Mesenchymal stem cell (in vitro differentiated cells and primary cell): ENCODE results near the gene VSTM5.
"Not testable (repeated sequence)": the region's sequence is repeated elsewhere in the genome, so short reads cannot be mapped to it uniquely, and the experiment has no call there.

ENCODE experiments used
- DNase-seq: peaks from one replicate; pipeline ENCODE4 v3.0.0-alpha.2; 2013
- H2AFZ ChIP-seq: one replicate; pipeline ENCODE4 v1.6.1; 2013; ENCODE audit warnings: low read depth, mild to moderate bottlenecking, control low read depth, inconsistent platforms, low read length, moderate library complexity
- H2AK5ac ChIP-seq: 2 replicates; pipeline ENCODE4 v1.6.1; 2013; ENCODE audit warnings: low read length, moderate library complexity, mild to moderate bottlenecking, inconsistent platforms; ENCODE audit not compliant: severe bottlenecking
- H2BK120ac ChIP-seq: one replicate; pipeline ENCODE4 v1.6.1; 2013; ENCODE audit warnings: low read depth, mild to moderate bottlenecking, inconsistent platforms, low read length, moderate library complexity
- H2BK12ac ChIP-seq, 2 experiments: one replicate each; pipeline ENCODE4 v1.6.1; 2013; ENCODE audit warnings: inconsistent platforms in 2 of 2, low read length in 2 of 2, mild to moderate bottlenecking in 2 of 2, moderate library complexity in 2 of 2, control low read depth in 1 of 2
- H2BK15ac ChIP-seq: one replicate; pipeline ENCODE4 v1.6.1; 2013; ENCODE audit warnings: mild to moderate bottlenecking, low read depth, inconsistent platforms; ENCODE audit not compliant: poor library complexity, severe bottlenecking
- H2BK5ac ChIP-seq: 2 replicates; pipeline ENCODE4 v1.6.1; 2013; ENCODE audit warnings: low read depth, mild to moderate bottlenecking, low read length, control low read depth, inconsistent platforms; ENCODE audit not compliant: poor library complexity, severe bottlenecking
- H3K14ac ChIP-seq, 2 experiments: one replicate each; pipeline ENCODE4 v1.6.1; 2013; ENCODE audit warnings: inconsistent platforms in 2 of 2, low read length in 2 of 2, control low read depth in 1 of 2, mild to moderate bottlenecking in 1 of 2, moderate library complexity in 1 of 2
- H3K18ac ChIP-seq, 2 experiments: one replicate each; pipeline ENCODE4 v1.6.1; 2013; ENCODE audit warnings: inconsistent platforms in 2 of 2, low read length in 2 of 2, control low read depth in 1 of 2, low read depth in 1 of 2, mild to moderate bottlenecking in 1 of 2
- H3K23ac ChIP-seq, 2 experiments: one replicate each; pipeline ENCODE4 v1.6.1; 2013; ENCODE audit warnings: inconsistent platforms in 2 of 2, low read length in 2 of 2, mild to moderate bottlenecking in 2 of 2, moderate library complexity in 2 of 2, control low read depth in 1 of 2
- H3K27ac ChIP-seq: 2 replicates; pipeline ENCODE4 v1.5.1; 2013; ENCODE audit warnings: mild to moderate bottlenecking, moderate library complexity, low read length, control low read depth, inconsistent platforms; ENCODE audit not compliant: poor library complexity, severe bottlenecking
- H3K27me3 ChIP-seq, 2 experiments: 2 replicates each; pipeline versions ENCODE4 v1.6.1 to v1.7.0; 2013; ENCODE audit warnings: low read length in 2 of 2, mild to moderate bottlenecking in 2 of 2, moderate library complexity in 2 of 2, control low read depth in 1 of 2, inconsistent platforms in 1 of 2; ENCODE audit not compliant: control insufficient read depth in 1 of 2, insufficient read depth in 1 of 2
- H3K36me3 ChIP-seq, 2 experiments: 2 replicates each; pipeline versions ENCODE4 v1.6.1 to v1.7.0; 2013; ENCODE audit warnings: low read length in 2 of 2, control low read depth in 1 of 2, inconsistent platforms in 1 of 2, low read depth in 1 of 2, mild to moderate bottlenecking in 1 of 2; ENCODE audit not compliant: insufficient read depth in 2 of 2, control insufficient read depth in 1 of 2
- H3K4ac ChIP-seq, 2 experiments: one replicate each; pipeline ENCODE4 v1.6.1; 2013; ENCODE audit warnings: inconsistent platforms in 2 of 2, low read length in 2 of 2, mild to moderate bottlenecking in 2 of 2, moderate library complexity in 2 of 2, control low read depth in 1 of 2, low read depth in 1 of 2
- H3K4me1 ChIP-seq: 2 replicates; pipeline ENCODE4 v1.6.1; 2013; ENCODE audit warnings: low read depth, low read length, control low read depth; ENCODE audit not compliant: control insufficient read depth, insufficient read depth
- H3K4me2 ChIP-seq: 2 replicates; pipeline ENCODE4 v1.6.1; 2013; ENCODE audit warnings: low read length, mild to moderate bottlenecking, inconsistent platforms; ENCODE audit not compliant: poor library complexity, severe bottlenecking
- H3K4me3 ChIP-seq, 2 experiments: 2 replicates each; pipeline versions ENCODE4 v1.5.1 to v1.7.0; 2013; ENCODE audit warnings: low read length in 2 of 2, mild to moderate bottlenecking in 2 of 2, control low read depth in 1 of 2, low read depth in 1 of 2; ENCODE audit not compliant: insufficient read depth in 1 of 2
- H3K79me1 ChIP-seq: replicated peaks from 2 replicates; pipeline ENCODE4 v1.6.1; 2013; ENCODE audit warnings: mild to moderate bottlenecking, control low read depth, low read length, inconsistent platforms; ENCODE audit not compliant: poor library complexity, severe bottlenecking
- H3K9ac ChIP-seq: 2 replicates; pipeline ENCODE4 v1.7.0; 2013; ENCODE audit warnings: mild to moderate bottlenecking, low read length, moderate library complexity
- H3K9me3 ChIP-seq: 2 replicates; pipeline ENCODE4 v1.7.0; 2013; ENCODE audit warnings: mild to moderate bottlenecking, low read length; ENCODE audit not compliant: control insufficient read depth
- H4K8ac ChIP-seq: one replicate; pipeline ENCODE4 v1.6.1; 2013; ENCODE audit warnings: inconsistent platforms, mild to moderate bottlenecking, low read length, moderate library complexity
- H4K91ac ChIP-seq: one replicate; pipeline ENCODE4 v1.6.1; 2013; ENCODE audit warnings: mild to moderate bottlenecking, low read length, inconsistent platforms
- WGBS: methylation state at CpG from one replicate; pipeline ENCODE4 v1.1.7; 2013; ENCODE audit warnings: mixed read lengths; 5-methylcytosine and 5-hydroxymethylcytosine counted together

Gene VSTM5

GRCh38 chr11:93774560-93774959 is 75.9 kb downstream of the VSTM5 start:
- H2BK120ac ChIP-seq, H3K4me2 ChIP-seq, H2BK15ac ChIP-seq, H3K27ac ChIP-seq, H3K27me3 ChIP-seq, H3K9ac ChIP-seq, DNase-seq, H2AFZ ChIP-seq, H3K18ac ChIP-seq, H3K14ac ChIP-seq, H3K9me3 ChIP-seq, H3K4me1 ChIP-seq, H2BK5ac ChIP-seq, H2AK5ac ChIP-seq, H3K79me1 ChIP-seq, H3K36me3 ChIP-seq, H2BK12ac ChIP-seq, H4K91ac ChIP-seq, H3K23ac ChIP-seq, H3K4ac ChIP-seq, H3K4me3 ChIP-seq, H4K8ac ChIP-seq: not testable (repeated sequence)
- 100% methylated on average over 1 of the region's 3 CpGs for WGBS

- Histone ChIP-seq H3K18ac (no peak overlapping the region), H3K9me3 (no peaks in the 10 kb centered on the region), H3K14ac (no peak overlapping the region), H2AFZ (no peak overlapping the region), H3K4me1 (no peaks in the 10 kb centered on the region), H2AK5ac (no peak overlapping the region), H2BK5ac (no peak overlapping the region), H3K4ac (no peak overlapping the region), H3K36me3 (peaks cover 0 to 2% of the 10 kb centered on the region in 2 experiments), H3K4me2 (no peak overlapping the region), H3K23ac (no peak overlapping the region), H2BK12ac (no peak overlapping the region), H3K9ac (no peak overlapping the region), H4K8ac (no peak overlapping the region), H3K27me3 (no peaks in the 10 kb centered on the region), H3K27ac (no peak overlapping the region), H3K79me1 (no peaks in the 10 kb centered on the region), H2BK15ac (no peak overlapping the region), H2BK120ac (no peak overlapping the region), H3K4me3 (no peak overlapping the region), H4K91ac (no peak overlapping the region)
- no peak for DNase-seq
- WGBS, result 94% methylated on average over 10 of the region's 10 CpGs
Observed at GRCh38 chr11:93773601-93774200, 76.7 kb downstream of the VSTM5 start.

GRCh38 chr11:93773045-93773477 is 77.4 kb downstream of the VSTM5 start:
- Histone ChIP-seq H3K27me3 (no peaks in the 10 kb centered on the region), H3K4ac (no peak overlapping the region), H3K4me2 (no peak overlapping the region), H2BK12ac (no peak overlapping the region), H4K91ac (no peak overlapping the region), H2AFZ (no peak overlapping the region), H2BK15ac (no peak overlapping the region), H3K36me3 (peaks cover 0 to 2% of the 10 kb centered on the region in 2 experiments), H3K23ac (no peak overlapping the region), H3K79me1 (no peaks in the 10 kb centered on the region), H3K9me3 (no peaks in the 10 kb centered on the region), H2BK120ac (no peak overlapping the region), H3K14ac (no peak overlapping the region), H4K8ac (no peak overlapping the region), H3K4me1 (no peaks in the 10 kb centered on the region), H3K27ac (no peak overlapping the region), H2AK5ac (no peak overlapping the region), H3K18ac (no peak overlapping the region), H3K9ac (no peak overlapping the region), H2BK5ac (no peak overlapping the region), H3K4me3 (no peak overlapping the region)
- WGBS, result 32% methylated on average over 3 of the region's 3 CpGs
- no peak for DNase-seq

GRCh38 chr11:93772123-93772522 is 78.3 kb downstream of the VSTM5 start:
- Histone ChIP-seq H3K4me3 (no peak overlapping the region), H3K18ac (no peak overlapping the region), H3K9ac (no peak overlapping the region), H2BK15ac (no peak overlapping the region), H4K91ac (no peak overlapping the region), H3K27me3 (no peaks in the 10 kb centered on the region), H3K4me2 (no peak overlapping the region), H3K36me3 (peaks cover 0 to 2% of the 10 kb centered on the region in 2 experiments), H3K4me1 (no peaks in the 10 kb centered on the region), H2AFZ (no peak overlapping the region), H2AK5ac (no peak overlapping the region), H3K9me3 (no peaks in the 10 kb centered on the region), H3K27ac (no peak overlapping the region), H3K23ac (no peak overlapping the region), H2BK120ac (no peak overlapping the region), H4K8ac (no peak overlapping the region), H3K14ac (no peak overlapping the region), H2BK12ac (no peak overlapping the region), H2BK5ac (no peak overlapping the region), H3K4ac (no peak overlapping the region), H3K79me1 (no peaks in the 10 kb centered on the region)
- WGBS, result 94% methylated on average over 4 of the region's 4 CpGs
- no peak for DNase-seq
